ENCODE data around the gene REM2. TPM values are rescaled to one million over a fixed set of nuclear protein-coding genes. Genes with fewer than 3 reads are reported as not detected.

REM2 gene
- polyA plus RNA-seq, 3 donors, result 1.8 TPM; not detected in 2

- no peak overlapping the region for H3K4me3 ChIP-seq (replicated peaks in 1 of 3; ENCODE audit: low read depth in 2 of 3, low read length in 3 of 3)
- intact Hi-C loops (cut with micrococcal nuclease), result no loop called here
- Mint-ChIP-seq H3K4me3 (no peak overlapping the region), H3K9me3 (peaks cover 0 to 3% (median 2%) of the 10 kb centered on the region in 7 donors), H3K27me3 (ENCODE audit: low read depth in 3 of 3) (peaks cover 5 to 19% (median 16%) of the 10 kb centered on the region in 3 donors), H3K36me3 (no peaks in the 10 kb centered on the region), H3K4me1 (peaks cover 4% of the 10 kb centered on the region), H3K27ac (no peak overlapping the region)
- TF ChIP-seq CTCF (IDR thresholded peaks at IDR 0.05), result no peak
- H2AFZ ChIP-seq (ENCODE audit: insufficient read depth, low read depth, low read length, poor library complexity, severe bottlenecking), result no peak overlapping the region
- WGBS (ENCODE audit: insufficient coverage), result 60% methylated on average over 1 of the region's 6 CpGs
- no peak overlapping the region for H3K4me2 ChIP-seq (replicated peaks; ENCODE audit: extremely low read depth, low read length, poor library complexity, severe bottlenecking)
- no peaks in the 10 kb centered on the region for H3K36me3 ChIP-seq (replicated peaks in 1 of 2; ENCODE audit: control insufficient read depth in 1 of 2, insufficient read depth in 2 of 2, low read length in 2 of 2)
- no peak overlapping the region for H3K9ac ChIP-seq (ENCODE audit: insufficient read depth, low read length, poor library complexity, severe bottlenecking)
- no peaks in the 10 kb centered on the region for H3K9me3 ChIP-seq (replicated peaks in 1 of 2; ENCODE audit: control insufficient read depth in 1 of 2, insufficient read depth in 1 of 2, low read length in 2 of 2)
- H3K27ac ChIP-seq (ENCODE audit: low read depth in 1 of 2, low read length in 2 of 2), result no peak overlapping the region
- peaks cover 3 to 5% of the 10 kb centered on the region in 2 donors for H3K4me1 ChIP-seq (ENCODE audit: control insufficient read depth in 1 of 2, insufficient read depth in 2 of 2, low read length in 2 of 2)
- DNase-seq, result no peak
- no peaks in the 10 kb centered on the region for H3K79me2 ChIP-seq (ENCODE audit: insufficient read depth, low read length)
- no peaks in the 10 kb centered on the region for H3K27me3 ChIP-seq (ENCODE audit: control insufficient read depth in 2 of 2, insufficient read depth in 2 of 2, low read length in 2 of 2)
- no peaks in the 10 kb centered on the region for H4K20me1 ChIP-seq (ENCODE audit: insufficient read depth, low read length)
These were observed 17.3 kb upstream of the REM2 start for GRCh38 chr14:22865424-22866405.

GRCh38 chr14:22866874-22867273 lies 16.1 kb upstream of the REM2 start:
- Histone ChIP-seq H3K9me3 (replicated peaks in 1 of 2; ENCODE audit: control insufficient read depth in 1 of 2, insufficient read depth in 1 of 2, low read length in 2 of 2) (no peaks in the 10 kb centered on the region), H3K79me2 (ENCODE audit: insufficient read depth, low read length) (peaks cover 3% of the 10 kb centered on the region), H3K4me2 (replicated peaks; ENCODE audit: extremely low read depth, low read length, poor library complexity, severe bottlenecking) (no peak overlapping the region), H3K4me3 (replicated peaks in 1 of 3; ENCODE audit: low read depth in 2 of 3, low read length in 3 of 3) (no peak overlapping the region), H2AFZ (ENCODE audit: insufficient read depth, low read depth, low read length, poor library complexity, severe bottlenecking) (no peak overlapping the region), H3K27me3 (ENCODE audit: control insufficient read depth in 2 of 2, insufficient read depth in 2 of 2, low read length in 2 of 2) (no peaks in the 10 kb centered on the region), H4K20me1 (ENCODE audit: insufficient read depth, low read length) (no peaks in the 10 kb centered on the region), H3K4me1 (ENCODE audit: control insufficient read depth in 1 of 2, insufficient read depth in 2 of 2, low read length in 2 of 2) (peaks cover 11 to 15% of the 10 kb centered on the region in 2 donors), H3K36me3 (replicated peaks in 1 of 2; ENCODE audit: control insufficient read depth in 1 of 2, insufficient read depth in 2 of 2, low read length in 2 of 2) (no peaks in the 10 kb centered on the region), H3K9ac (ENCODE audit: insufficient read depth, low read length, poor library complexity, severe bottlenecking) (no peak overlapping the region), H3K27ac (ENCODE audit: low read depth in 1 of 2, low read length in 2 of 2) (no peak overlapping the region)
- no peak for TF ChIP-seq CTCF (IDR thresholded peaks at IDR 0.05)
- Mint-ChIP-seq H3K27me3 (ENCODE audit: low read depth in 3 of 3) (peaks cover 5 to 15% (median 10%) of the 10 kb centered on the region in 3 donors), H3K4me1 (peaks cover 10% of the 10 kb centered on the region), H3K4me3 (no peak overlapping the region), H3K27ac (no peak overlapping the region), H3K9me3 (peaks cover 0 to 2% (median 0%) of the 10 kb centered on the region in 7 donors), H3K36me3 (no peaks in the 10 kb centered on the region)
- no peak for DNase-seq
- intact Hi-C loops (cut with micrococcal nuclease), result no loop called here
- 100% methylated on average over 1 of the region's 5 CpGs for WGBS (ENCODE audit: insufficient coverage)
